Activated CD8-positive, alpha-beta T cell treated with anti-CD3 and anti-CD28 coated beads for 36 hours (primary cell): ENCODE measurements around the gene TIMM50. TPM values are rescaled to one million over a fixed set of nuclear protein-coding genes. Genes with fewer than 3 reads are reported as not detected.
A peak's percentile ranks its signal among the peaks of the same experiment; 100 is the strongest.

Source experiments
- ATAC-seq: fragments of 200-7000 bp; cut with Tn5 transposase; one replicate; pipeline ENCODE4 v1.10.0; 2021; ENCODE audit warnings: mild to moderate bottlenecking, moderate library complexity
- CTCF ChIA-PET: fragments of 350-600 bp; sonication (Branson Sonifier 250); formaldehyde crosslinking; loops from one replicate; lab custom pipeline; 2021; ENCODE audit warnings: antibody characterized with exemption; lab: Charles Lee
- POLR2A ChIA-PET: fragments of 350-600 bp; sonication (Branson Sonifier 250); formaldehyde crosslinking; loops from one replicate; lab custom pipeline; 2021; ENCODE audit warnings: antibody characterized with exemption; lab: Charles Lee
- DNase-seq: peaks from one replicate; pipeline ENCODE4 v3.0.0-alpha.2; 2020
- H3K27ac Mint-ChIP-seq: one replicate; pipeline ENCODE4 v1.8.0; 2021; ENCODE audit warnings: mild to moderate bottlenecking, mixed read lengths
- H3K27me3 Mint-ChIP-seq: one replicate; pipeline ENCODE4 v1.8.0; 2021; ENCODE audit warnings: mixed read lengths
- H3K36me3 Mint-ChIP-seq: one replicate; pipeline ENCODE4 v1.8.0; 2021; ENCODE audit warnings: low read depth, mixed read lengths
- H3K4me1 Mint-ChIP-seq: one replicate; pipeline ENCODE4 v1.8.0; 2021; ENCODE audit warnings: low read depth, mixed read lengths
- H3K4me3 Mint-ChIP-seq: one replicate; pipeline ENCODE4 v1.8.0; 2021; ENCODE audit warnings: mild to moderate bottlenecking, moderate library complexity, mixed read lengths
- H3K9me3 Mint-ChIP-seq: one replicate; pipeline ENCODE4 v1.8.0; 2021; ENCODE audit warnings: mixed read lengths
- intact Hi-C: fragments of 100-400 bp; cut with micrococcal nuclease; formaldehyde crosslinking; loops from one replicate; pipeline ENCODE4 v1.10.0; 2022
- total RNA-seq, 2 experiments: library from RNA; stranded (reverse); gene quantifications; one replicate each; pipeline ENCODE4 v1.2.3, GENCODE V29; 2021
- TF ChIP-seq, protein P1 (sequence below): fragments of 200-600 bp; IDR thresholded peaks from one replicate; pipeline ENCODE4 v1.8.0; 2022; ENCODE audit warnings: antibody characterized with exemption, mild to moderate bottlenecking

Gene TIMM50
- total RNA-seq, 2 experiments from 2014 or later: 108 to 114 TPM

DNA sequence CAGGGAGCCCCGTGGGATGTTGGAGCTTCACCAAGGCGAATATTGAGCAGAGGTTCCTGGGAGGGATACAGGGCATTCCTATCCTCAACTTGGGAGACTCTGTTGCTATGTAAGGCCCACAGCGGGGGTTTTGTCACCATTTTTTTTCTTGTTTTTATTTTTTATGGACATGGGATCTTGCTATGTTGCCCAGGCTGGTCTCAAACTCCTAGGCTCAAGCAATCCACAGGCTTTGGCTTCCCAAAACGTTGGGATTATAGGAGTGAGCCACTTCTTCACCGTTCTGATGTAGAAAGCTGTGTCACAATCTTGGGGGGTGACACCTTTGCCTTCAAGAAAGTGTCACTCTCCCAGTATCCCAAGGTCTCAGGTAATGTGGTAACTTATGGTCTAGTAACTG is 20.7 kb downstream of the TIMM50 start:
- no peaks in the 10 kb centered on the region for H3K36me3 Mint-ChIP-seq
- DNase-seq (no peak), ATAC-seq (no peak)
- ChIA-PET CTCF (interaction anchor here (1.0 to 5.9 kb wide), 2 partner anchors 32 to 56 kb away, joined by 3 to 29 read pairs; partner anchors contain the start of genes EID2B and SUPT5H), POLR2A (interaction anchor here (0.7 to 1.4 kb wide), 2 partner anchors 38 to 67 kb away, joined by 3 to 4 read pairs; no protein-coding TSS in a partner anchor)
- peaks cover under 1% of the 10 kb centered on the region for H3K9me3 Mint-ChIP-seq
- H3K4me1 Mint-ChIP-seq: peaks cover 24% of the 10 kb centered on the region
- H3K27me3 Mint-ChIP-seq: peaks cover 61% of the 10 kb centered on the region
- intact Hi-C loops: no loop called here
- H3K27ac Mint-ChIP-seq: no peak overlapping the region
- H3K4me3 Mint-ChIP-seq: no peak overlapping the region
- TF ChIP-seq, protein P1, sequence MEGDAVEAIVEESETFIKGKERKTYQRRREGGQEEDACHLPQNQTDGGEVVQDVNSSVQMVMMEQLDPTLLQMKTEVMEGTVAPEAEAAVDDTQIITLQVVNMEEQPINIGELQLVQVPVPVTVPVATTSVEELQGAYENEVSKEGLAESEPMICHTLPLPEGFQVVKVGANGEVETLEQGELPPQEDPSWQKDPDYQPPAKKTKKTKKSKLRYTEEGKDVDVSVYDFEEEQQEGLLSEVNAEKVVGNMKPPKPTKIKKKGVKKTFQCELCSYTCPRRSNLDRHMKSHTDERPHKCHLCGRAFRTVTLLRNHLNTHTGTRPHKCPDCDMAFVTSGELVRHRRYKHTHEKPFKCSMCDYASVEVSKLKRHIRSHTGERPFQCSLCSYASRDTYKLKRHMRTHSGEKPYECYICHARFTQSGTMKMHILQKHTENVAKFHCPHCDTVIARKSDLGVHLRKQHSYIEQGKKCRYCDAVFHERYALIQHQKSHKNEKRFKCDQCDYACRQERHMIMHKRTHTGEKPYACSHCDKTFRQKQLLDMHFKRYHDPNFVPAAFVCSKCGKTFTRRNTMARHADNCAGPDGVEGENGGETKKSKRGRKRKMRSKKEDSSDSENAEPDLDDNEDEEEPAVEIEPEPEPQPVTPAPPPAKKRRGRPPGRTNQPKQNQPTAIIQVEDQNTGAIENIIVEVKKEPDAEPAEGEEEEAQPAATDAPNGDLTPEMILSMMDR: no peak

DNA sequence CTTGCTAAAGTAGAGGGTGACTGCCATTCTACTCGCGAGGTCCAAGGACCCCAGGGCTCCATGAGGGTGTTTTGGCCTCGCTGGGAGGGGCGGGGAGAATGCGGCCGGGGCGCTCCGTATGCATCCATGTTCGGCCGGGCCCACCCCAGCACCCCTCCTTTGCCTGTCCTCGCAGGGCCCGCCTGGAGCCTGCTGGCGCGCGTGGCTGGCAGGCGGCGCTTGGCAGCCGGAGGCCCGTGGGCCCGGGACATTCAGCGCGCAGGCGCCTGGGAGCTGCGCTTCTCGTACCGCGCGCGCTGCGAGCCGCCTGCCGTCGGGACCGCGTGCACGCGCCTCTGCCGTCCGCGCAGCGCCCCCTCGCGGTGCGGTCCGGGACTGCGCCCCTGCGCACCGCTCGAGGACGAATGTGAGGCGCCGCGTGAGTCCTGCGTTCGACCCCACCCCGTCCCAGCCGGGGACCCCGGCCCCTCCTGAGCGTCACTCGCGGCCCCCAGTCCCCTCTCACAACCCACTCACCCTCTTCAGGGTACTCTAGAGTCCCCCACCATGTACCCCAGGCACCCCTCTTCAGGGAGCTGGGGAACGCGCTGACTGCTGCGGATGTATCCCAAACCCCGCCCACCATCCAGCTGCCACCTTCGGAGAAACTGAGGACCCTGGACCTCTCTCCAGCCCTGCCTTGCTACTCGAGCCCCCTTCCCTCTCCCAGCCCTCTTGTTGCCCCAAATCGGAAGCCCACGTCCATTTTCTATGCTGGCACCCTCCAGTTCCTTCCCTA is 22.2 kb downstream of the TIMM50 start:
- ChIA-PET POLR2A (interaction anchor here (1.3 to 1.5 kb wide), 2 partner anchors 36 to 67 kb away, joined by 3 to 14 read pairs; partner anchors contain the start of gene RPS16), CTCF (interaction anchor here (0.6 to 1.9 kb wide), 11 partner anchors 12 to 67 kb away, joined by 3 to 16 read pairs (median 5); partner anchors contain the start of genes EID2B, RPS16, SELENOV and TIMM50)
- TF ChIP-seq, protein P1: peak; percentile 98
- H3K27me3 Mint-ChIP-seq: peaks cover 64% of the 10 kb centered on the region
- peaks cover 33% of the 10 kb centered on the region for H3K4me1 Mint-ChIP-seq
- no peaks in the 10 kb centered on the region for H3K36me3 Mint-ChIP-seq
- intact Hi-C loops: no loop called here
- H3K4me3 Mint-ChIP-seq: no peak overlapping the region
- DNase-seq (peak; percentile 76), ATAC-seq (peak; percentile 67)
- peaks cover 4% of the 10 kb centered on the region for H3K9me3 Mint-ChIP-seq
- no peak overlapping the region for H3K27ac Mint-ChIP-seq

DNA sequence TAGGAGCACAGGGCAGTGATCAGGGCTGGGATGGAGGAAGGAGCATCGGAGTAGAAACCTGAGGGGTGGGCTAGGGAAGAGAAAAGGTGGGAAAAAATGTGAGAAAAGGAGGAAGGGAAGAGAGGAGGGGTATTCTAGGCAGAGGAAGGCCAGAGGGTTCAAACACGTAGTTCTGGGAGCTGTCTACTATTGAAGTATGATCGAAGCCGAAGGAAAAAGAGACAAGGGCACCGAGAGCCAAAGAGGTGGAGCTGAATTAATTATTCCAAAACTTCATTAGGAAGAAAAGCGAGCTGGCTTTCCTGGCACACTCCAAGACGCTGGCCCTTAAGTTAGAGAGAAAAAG is 25.9 kb downstream of the TIMM50 start:
- no peak overlapping the region for H3K27ac Mint-ChIP-seq
- H3K27me3 Mint-ChIP-seq: peaks cover 50% of the 10 kb centered on the region
- ChIA-PET CTCF (no interaction called here), POLR2A (interaction anchor here (0.6 to 1.5 kb wide), 3 partner anchors 20 to 35 kb away, joined by 3 to 4 read pairs (median 4); no protein-coding TSS in a partner anchor)
- H3K36me3 Mint-ChIP-seq: no peaks in the 10 kb centered on the region
- intact Hi-C loops: no loop called here
- H3K4me3 Mint-ChIP-seq: peak overlapping the region; percentile 37
- DNase-seq (no peak), ATAC-seq (no peak)
- peaks cover 22% of the 10 kb centered on the region for H3K4me1 Mint-ChIP-seq
- TF ChIP-seq, protein P1: no peak
- peaks cover 4% of the 10 kb centered on the region for H3K9me3 Mint-ChIP-seq

DNA sequence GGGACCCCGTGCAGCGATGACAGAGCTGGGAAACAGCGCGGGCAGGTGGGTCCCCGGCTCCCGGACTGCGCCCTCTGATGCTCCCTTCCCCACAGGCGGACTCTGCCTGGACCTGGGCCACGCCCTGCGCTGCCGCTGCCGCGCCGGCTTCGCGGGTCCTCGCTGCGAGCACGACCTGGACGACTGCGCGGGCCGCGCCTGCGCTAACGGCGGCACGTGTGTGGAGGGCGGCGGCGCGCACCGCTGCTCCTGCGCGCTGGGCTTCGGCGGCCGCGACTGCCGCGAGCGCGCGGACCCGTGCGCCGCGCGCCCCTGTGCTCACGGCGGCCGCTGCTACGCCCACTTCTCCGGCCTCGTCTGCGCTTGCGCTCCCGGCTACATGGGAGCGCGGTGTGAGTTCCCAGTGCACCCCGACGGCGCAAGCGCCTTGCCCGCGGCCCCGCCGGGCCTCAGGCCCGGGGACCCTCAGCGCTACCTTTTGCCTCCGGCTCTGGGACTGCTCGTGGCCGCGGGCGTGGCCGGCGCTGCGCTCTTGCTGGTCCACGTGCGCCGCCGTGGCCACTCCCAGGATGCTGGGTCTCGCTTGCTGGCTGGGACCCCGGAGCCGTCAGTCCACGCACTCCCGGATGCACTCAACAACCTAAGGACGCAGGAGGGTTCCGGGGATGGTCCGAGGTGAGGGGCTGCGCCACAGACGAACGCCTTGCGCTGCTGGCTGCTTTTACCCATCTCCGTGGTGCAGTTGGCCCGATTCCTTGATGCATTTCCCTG is 26.5 kb downstream of the TIMM50 start:
- Mint-ChIP-seq H3K4me3 (peak overlapping the region; percentile 80), H3K9me3 (peaks cover 4% of the 10 kb centered on the region), H3K27ac (no peak overlapping the region), H3K27me3 (peaks cover 50% of the 10 kb centered on the region), H3K4me1 (peaks cover 22% of the 10 kb centered on the region), H3K36me3 (peaks cover 2% of the 10 kb centered on the region)
- TF ChIP-seq, protein P1: no peak
- CTCF ChIA-PET: no interaction called here
- intact Hi-C loops: no loop called here
- POLR2A ChIA-PET: interaction anchor here (1.2 to 1.5 kb wide), 2 partner anchors 21 to 36 kb away, joined by 3 to 4 read pairs; no protein-coding TSS in a partner anchor
- ATAC-seq: peak; percentile 81
- DNase-seq: peak; percentile 74
